Stimulated activated CD4-positive, alpha-beta T cell treated with anti-CD3 and anti-CD28 coated beads, Interleukin-1b, Interleukin-23, amount 100 ng/mL, for 48 hours (primary cell): ENCODE data around the gene CDH23.

Experiments used
- DNase-seq: peaks from one replicate; pipeline ENCODE4 v3.0.0-alpha.2; 2020

CDH23 gene

DNA sequence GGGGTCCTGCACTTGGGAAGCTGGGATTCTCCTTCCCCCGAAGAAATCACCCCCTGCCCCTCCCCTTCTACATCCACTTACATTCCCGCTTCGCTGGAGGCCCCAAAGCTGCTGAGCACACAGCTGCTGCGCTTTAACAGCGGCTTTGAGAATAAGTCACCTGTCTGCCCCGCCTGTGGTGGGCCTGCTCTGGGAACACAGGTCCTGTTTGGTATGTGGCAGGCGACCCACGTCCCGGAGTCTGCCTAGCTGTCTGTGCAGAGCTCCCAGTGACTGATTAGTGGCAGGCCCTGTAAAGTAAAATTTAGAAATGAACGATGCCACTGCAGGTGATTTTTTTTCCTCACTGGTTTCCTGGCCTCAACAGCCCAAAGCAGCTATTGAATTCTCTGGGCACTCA lies 47.0 kb downstream of the CDH23 start:
- no peak for DNase-seq

DNA sequence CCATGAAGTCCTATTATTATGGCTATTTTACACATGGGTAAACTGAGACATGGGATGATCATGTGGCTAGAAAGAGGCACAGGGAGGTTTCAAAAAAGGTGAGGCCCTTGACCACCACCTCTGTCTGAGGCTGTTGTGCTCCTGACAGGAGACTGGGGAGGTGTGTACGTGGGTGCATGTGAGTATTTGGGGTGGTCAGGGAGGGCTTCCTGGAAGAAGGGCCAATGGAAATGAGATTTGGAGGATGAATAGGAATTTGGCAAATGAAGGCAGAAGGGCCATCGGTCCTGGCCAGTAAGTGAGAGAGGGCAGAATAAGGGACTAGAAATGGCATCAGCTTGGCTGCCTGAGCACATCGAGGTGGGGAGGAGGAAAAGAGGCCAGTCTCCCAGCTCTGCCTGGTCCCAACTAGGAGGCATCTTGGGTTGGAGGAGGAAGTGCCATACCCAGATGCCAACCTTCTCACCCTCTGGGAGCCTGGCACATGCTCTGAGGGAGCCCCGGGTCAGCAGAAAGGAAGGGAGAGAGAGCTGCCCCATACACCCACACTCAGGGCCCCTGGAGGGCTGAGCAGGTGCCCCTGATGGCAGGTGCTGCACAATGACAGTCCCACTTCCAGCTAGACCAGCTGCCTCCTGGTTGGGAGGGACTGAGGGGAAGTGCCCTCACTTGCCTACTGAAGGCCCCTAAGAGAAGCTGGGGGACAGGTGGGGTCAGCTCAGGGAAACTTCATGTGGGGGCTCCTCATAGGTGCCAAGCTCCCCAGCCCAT lies 47.7 kb downstream of the CDH23 start:
- DNase-seq: no peak

DNA sequence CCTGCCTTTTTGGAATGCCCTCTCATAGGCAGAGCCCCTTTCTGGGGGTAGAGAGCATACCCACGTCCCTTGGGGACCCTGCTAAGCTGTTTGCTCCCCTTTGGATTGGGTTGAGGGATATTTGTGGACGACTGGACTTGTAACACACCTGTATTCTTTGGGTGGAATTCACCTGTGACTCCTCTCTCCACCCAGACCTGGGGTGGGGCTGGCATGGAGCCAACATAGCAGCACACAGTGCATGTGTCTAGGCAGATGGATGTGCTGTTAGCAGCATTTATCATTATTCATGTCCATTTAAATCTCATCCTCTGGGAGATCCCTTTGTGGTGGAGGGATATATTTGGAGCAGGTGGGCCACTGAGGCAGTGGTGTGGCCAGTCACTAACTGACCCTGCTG lies 51.0 kb downstream of the CDH23 start:
- DNase-seq: no peak

DNA sequence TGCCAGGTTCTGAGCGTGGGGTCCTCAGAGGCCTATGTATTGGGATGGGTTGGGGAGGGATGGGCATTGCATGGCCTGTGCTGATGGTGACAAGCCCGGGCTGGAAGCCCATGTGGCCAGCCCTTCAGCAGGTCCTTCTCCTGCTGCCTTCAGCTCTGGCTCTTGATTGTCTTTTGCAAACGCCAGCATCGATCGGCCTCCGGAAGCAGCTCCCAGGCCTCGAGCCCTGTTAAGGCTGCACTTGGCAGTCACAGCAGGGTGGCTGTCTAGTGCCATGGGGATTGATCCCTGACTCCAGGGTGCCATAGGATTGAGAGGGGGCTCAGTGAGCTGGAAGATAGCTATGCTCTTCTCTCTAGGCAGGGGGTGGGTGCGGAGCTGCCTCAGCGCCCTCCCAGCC lies 51.4 kb downstream of the CDH23 start:
- DNase-seq: no peak

DNA sequence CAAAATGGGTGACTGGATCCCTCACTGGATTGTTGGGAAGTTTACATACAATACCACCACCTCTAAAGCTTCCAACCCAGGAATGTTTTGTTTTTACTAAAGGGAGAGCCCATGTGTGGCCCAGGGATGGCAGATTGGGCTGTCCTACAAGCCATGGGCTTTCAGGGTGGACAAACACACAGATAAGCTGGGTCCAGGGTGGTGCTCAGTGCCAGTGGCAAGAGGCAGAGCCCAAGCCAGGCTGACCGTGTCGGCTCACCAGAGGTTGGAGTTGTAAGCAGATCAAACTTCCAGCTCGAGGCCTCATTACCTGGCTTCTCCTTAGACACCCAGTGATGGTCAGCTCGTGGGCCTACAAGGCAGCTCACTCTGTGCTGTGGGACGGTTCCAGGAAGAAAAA lies 52.3 kb downstream of the CDH23 start:
- DNase-seq: no peak

DNA sequence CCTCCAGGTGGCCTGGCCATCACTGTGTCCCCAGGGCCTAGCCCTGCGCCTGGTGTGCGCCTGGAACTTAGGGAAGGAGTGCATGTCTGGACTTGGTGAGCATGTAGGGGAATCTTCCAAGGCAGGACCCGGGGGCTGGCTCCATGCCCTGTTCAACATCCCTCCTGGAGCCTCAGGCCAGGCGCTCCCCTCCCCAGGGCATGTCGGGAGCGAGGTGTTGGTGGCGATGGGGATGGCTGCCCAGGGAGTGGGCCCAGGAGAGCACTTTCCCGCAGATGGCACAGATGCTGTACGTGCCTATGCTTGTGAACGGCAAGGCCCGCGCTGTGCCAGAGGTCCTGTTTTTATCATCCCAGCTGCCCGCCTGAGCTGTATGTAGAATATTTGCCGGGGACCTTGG lies 55.0 kb downstream of the CDH23 start:
- no peak for DNase-seq

DNA sequence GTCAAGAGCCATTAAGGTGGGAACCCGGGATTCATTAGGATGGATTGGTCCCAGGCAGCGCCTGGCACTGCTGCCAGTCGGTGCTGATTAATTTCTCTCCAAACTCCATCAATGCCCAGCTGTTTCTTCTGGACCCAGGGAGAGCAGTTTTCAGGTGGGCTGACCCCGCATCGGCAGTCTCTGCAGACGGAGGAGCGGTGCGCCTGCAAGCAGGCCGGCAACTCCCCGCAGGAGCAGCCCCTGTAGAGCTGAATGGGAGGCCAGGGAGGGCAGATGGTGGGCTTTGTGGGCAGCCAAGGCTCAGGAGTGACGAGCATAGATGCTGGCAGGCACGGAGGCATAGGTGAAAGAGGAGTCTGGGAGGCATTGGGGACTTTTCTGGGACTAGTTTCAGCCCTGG lies 56.5 kb downstream of the CDH23 start:
- no peak for DNase-seq

DNA sequence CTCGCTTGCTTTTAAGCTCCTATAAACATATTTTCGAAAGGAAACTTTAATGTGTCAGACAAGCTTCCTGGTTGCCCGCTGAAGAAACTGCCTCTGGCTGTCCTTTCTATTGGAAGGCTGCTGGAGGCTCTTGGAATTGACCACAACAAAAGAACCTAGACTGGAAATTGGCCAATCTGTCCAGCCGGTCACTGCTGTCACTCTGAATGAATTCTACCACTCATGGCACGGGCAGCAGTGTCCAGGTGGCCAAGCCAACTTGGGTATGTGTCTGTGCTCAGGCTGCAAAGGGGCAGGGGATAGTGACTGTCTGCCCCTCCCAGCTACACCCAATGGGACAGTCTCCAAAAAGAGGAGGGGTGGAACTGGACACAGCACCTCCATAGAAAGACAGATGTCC lies 57.6 kb downstream of the CDH23 start:
- no peak for DNase-seq

DNA sequence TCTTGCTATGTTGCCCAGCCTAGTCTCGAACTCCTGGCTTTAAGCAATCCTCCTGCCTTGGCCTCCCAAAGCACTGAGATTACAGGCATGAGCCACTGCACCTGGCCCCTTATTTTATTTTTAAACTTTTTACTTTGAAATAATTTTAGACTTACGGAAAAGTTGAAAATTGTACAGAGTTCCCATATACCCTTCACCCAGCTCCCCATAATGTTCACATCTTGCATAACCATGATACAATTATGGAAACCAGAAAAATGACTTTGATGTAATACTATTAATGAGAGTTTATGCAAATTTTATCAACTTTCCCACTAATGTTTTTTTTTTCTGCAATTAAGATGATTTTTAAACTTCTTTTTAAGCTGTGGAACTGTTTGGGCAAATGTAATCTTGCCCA lies 58.3 kb downstream of the CDH23 start:
- DNase-seq: no peak

DNA sequence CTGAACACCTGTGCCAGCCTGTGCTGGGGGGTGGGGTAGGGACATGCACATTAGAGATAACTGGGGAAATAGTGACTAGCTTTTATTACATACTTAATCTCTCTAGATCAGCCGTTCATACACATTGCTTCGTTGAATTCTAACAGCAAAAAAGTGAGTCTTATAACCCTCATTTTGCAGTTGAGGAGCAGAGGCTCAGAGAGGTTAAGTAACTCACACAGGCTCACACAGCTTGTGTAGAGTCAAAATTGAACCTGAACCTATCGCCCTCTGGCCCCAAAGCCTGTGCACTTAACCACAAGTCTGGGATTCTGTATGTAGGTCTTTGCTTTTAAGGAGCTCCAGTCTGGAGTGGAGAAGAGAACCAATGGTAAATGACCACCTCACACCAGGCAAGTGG lies 59.9 kb downstream of the CDH23 start:
- no peak for DNase-seq

DNA sequence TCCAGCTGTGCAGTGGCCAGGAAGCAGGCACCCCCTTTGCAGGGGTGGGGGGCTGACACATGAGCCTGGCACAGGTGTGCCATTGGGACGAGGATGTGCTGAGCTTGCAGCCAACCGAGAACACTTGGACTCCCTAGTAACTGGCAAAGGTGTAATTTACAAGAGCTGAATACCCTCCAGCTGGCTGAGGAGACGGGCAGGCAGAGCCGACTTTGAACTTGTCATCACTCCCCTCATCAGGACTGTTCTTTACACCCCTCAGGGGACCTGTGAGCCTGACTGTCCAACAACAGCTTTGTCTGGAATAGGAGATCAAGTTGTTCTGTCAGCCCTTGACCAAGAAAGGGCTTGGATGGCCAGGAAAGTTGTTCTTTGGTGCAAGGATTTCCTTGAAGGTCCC lies 61.2 kb downstream of the CDH23 start:
- no peak for DNase-seq

DNA sequence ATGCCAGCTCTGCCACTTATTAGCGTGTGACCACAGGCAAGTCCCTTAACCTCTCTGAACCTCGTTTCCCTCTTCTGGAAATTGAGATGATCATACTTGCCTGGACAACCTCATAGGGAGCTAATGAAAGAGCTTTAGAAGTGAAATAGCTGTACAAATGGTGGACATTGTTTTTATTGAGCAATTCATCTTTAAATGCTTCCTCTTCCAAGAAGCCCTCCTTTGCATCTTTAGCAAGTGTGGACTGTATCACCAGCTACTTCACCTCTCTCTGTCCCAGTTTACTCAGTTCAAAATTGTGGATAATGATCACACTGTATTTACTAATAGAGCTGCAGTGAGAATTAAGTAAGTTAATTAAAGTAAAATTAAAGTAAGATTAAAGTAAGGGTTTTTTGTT lies 61.7 kb downstream of the CDH23 start:
- DNase-seq: no peak

DNA sequence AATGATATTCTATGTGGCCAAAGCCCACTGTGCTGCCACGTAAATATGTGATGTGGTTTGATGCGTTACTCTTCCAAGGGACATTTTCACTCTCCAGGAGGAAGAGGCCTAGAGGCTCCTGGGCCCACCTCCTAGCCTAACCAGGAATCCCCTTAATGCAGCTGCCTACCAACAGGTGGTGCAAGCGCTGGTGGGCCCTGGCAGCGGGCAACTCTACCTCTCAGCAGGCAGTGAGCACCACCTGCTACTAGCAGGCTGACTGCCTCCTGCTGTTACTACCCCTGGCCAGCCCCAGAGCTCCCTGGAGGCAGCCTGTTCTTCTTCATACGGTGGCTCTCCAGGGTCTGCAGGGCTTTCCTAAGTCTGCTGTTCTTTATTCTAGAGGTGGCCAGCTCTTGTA lies 62.8 kb downstream of the CDH23 start:
- DNase-seq: no peak

DNA sequence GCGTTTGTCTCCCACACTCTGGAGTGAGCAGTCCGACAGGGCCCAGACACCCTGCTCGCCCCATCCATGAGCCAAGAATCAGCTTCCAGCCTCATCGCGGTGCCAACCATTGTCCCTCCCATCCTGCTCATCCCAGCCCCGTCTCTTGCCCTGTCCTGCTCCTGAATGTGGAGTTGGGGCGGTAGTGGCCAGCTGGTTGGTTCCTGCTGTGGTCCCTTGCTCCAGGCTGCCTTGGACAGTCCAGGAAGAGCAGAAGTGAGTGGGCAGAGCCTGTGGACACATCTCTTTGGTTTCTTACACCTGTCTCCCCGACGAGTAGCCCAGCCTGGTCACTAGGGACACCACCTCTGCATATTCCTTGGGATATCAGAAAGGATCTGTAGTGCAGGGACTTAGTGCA lies 63.9 kb downstream of the CDH23 start:
- no peak for DNase-seq

DNA sequence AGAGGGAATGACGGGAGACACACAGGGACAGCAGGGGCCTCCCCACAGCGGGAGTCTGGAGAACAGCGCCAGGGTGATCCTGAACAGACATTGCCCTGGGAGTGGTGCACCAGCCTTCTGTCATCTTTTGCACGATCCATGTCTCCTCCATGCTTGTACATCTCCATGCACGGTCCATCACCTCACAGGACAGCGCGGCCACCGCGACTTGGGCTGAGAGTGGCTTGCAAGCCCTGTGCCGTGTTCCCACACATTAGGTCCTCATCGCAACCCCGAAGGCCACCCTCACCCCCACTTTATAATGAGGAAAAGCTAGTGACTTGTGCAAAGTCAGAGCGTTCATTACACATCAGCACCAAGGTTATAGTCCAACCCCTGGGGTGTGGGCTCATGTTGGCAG lies 64.7 kb downstream of the CDH23 start:
- DNase-seq: no peak

DNA sequence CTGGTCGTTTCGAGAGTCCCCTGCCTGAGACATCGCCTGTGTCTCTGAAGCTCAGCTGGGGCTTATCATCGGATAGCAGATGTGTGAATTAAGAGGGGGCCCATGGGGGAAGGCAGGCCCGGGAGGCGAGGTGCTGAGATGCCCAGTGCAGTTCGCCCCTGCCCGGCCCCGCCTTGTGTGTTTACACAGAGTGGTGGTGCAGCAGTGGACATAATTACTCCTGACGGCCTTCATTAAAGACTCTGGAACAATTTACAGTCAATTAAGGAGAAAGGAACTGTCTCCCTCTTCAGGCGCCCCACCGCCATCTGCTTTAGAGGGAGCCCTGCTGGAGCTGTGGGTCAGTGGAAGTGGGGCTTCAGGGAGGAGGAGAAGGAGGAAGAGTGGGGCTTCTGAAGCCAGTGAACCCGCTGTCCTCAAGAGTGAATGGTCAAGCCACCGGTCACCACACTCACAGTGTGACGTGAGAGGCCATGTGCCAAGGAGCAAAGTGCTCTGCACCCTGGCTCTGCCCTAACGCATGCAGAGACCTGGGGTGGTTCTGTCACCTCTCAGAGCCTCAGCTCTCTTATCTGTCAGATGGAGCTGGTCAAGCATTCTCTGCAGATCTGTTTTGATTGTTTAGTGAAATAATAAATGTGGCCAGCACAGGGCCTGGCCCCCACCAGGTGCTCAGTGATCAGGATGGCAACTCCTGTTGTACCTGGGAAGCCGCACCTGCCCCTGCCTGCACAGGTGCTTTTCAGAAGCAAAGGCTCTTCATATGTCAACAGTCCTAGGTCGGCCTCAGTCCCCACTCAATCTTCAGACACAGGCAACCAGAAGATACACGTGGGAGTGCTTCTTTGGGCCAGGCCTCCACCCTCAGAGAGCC lies 65.6 kb downstream of the CDH23 start:
- DNase-seq: no peak

DNA sequence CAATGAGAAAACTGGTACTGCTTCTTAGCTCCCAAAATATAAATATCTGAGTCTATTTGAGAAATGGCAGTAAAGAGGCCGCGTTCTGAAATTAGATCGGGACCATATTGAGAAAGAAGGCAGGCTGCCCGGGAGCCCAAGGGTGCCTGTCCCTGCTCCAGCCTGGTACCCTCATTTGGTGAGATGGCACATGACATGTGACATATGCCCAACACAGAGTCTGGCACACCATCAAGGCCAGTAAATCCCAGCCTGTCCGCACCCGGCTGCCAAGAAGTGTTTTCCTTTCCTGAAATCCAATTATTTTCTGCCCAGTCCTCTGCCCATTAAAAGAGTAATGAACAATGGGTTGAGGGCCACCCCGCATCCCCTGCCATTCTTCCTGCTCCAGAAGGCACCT lies 66.4 kb downstream of the CDH23 start:
- no peak for DNase-seq

DNA sequence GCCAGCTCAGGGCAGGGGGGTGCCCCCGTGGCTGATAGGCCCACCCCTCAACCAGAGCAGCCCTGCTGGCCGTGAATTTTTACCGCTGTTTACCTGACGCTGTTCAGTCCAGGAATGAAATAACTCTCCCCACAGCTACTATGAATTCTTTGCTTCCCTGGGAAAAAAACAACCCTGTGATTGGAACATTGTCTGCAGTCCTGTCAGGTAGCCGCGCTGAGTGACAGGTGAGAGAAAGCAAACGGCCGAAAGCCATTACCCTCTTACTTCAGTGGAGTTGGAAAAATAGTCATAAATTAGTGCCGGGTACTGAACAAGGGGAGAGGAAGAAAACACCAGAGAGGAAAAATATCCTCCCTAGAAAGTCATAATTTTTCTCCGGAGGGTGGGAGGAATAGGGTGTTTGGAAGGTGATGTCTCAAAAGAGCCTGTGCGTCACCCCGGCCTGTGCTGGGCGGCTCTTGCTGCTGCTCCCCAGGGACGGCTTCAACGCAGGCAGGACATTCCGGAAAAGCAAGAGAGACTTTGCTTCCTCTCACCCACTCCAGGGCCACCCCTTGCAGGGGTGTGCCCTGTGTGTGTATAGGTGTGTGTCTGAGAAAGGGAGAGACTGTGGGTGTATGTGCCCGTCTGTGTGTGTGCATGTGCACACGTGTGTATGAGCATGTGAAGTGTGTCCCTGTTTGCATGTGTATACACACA lies 69.0 kb downstream of the CDH23 start:
- DNase-seq: no peak

DNA sequence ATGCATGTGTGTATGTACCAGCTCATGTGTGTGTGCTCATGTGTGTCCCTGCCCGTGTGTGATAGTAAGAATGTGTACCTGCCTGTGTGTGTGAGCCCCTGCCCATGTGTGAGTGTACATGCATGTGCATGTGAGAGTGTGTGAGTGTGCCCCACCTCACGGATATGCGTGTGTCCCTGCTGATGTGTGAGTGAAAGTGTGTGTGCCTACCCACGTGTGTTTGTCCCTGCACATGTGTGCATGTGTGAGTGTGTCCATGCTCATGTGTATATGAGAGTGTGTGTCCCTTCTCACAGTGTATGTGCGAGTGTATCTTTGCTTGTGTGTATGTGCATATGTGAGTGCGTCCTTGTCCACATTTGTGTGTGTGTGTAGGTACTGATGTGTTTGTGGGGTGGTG lies 69.6 kb downstream of the CDH23 start:
- no peak for DNase-seq

DNA sequence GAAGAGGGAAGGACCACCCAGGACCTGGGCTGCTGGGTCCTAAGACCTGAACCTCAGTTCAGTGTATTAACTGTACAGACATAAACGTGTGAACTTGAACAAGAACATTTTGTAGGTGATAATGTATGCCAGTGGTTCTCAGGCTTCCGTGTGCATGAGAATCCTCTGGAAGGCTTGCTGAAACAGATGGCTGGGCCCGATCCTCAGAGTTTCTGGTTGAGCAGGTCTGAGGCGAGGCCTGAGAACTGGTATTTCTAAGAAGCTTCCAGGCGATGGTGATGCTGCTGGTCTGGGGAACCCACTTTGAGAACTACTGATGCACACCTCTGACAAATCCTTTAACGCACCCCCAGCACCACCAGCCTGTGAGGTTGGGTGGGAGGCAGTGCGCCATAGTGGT lies 70.4 kb downstream of the CDH23 start:
- no peak for DNase-seq

DNA sequence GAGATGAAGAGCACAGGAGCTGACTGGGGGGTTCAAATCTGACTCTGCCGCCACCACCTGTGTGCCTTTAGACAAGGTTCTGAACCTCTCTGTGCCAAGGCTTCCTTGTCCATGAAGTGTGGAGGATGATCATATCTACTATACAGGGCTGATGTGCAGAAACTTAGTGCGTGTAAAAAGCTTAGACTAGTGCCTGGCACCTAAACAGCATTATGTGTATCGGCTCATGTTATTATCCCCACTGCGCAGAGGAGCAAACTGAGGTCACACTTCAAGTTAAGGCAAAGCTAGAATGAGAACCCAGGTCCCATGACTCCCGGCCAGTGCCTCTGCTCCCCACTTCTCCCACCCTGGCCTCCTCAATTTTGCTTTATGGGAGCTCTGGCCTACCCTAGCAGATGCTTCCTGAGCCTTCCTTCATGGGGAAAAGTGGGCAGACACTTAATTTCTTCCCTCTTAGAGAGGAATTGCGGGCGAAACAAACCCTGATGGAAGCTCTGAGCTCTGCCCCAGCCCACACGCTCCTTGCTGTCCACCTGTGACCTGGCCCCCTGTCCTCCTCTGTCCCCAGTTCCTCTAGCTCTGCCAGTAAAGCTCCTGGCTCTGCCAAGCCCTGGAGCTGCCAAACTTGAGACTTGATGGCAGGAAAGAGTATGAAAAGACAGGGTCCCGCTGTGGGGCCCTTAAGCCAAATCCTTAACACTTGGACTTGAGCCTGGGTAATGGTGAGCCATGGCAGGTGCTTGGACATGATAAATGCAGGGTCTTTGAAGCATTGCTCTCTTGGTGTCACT lies 71.0 kb downstream of the CDH23 start:
- no peak for DNase-seq

DNA sequence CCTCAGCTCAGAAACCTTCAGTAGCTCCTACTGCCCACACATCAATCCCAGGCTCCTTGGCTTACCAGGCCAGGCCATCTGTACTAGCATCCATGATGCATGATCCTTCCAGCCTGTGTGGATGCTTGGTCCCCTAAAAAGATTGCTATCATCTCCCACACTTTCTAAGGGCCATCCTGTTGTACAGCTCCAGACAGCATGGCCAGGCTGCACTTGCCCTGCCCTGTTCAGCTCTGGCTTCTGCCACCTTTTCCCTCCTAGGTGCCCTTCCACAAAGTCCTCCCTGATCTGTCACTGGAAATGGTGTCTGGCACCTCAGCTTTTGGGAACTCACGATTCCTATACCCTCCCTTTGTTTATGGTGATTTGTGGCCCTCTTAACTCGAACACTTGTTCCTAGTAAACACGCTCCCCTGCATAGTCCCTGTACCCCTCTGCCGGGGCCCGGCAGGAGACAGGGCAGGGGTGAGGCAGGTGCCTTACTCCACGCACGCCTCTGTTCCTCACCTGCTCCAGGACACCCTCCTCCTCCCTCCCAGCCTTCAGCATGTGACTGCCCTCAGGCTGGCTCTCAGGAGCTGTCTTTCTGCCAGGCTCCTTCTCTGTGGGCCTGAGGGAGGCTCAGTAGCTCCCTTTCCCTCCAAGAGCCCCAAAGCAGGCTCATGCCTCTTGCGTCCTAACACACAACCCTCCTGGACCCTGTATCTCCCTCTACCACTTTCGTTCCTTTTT lies 71.8 kb downstream of the CDH23 start:
- no peak for DNase-seq
